Neural crest cell (in vitro differentiated cells): ENCODE measurements around the gene DUSP8. TPM values are rescaled to one million over a fixed set of nuclear protein-coding genes. Genes with fewer than 3 reads are reported as not detected.
"Not testable (repeated sequence)": the region's sequence is repeated elsewhere in the genome, so short reads cannot be mapped to it uniquely, and the experiment has no call there.

ENCODE experiments used
- DNase-seq: peaks from one replicate; pipeline ENCODE4 v3.0.0; 2021; ENCODE audit warnings: low read depth, mixed read lengths, low spot score
- H3K27ac Mint-ChIP-seq: one replicate; pipeline ENCODE4 v1.8.0; 2021; ENCODE audit warnings: mild to moderate bottlenecking, mixed read lengths; ENCODE audit not compliant: unreplicated experiment
- H3K27me3 Mint-ChIP-seq: 2 replicates; pipeline ENCODE4 v1.8.0; 2021; ENCODE audit warnings: low read depth, mild to moderate bottlenecking, mixed read lengths
- H3K36me3 Mint-ChIP-seq: 2 replicates; pipeline ENCODE4 v1.8.0; 2021; ENCODE audit warnings: low read depth, mild to moderate bottlenecking, mixed read lengths
- H3K4me1 Mint-ChIP-seq: 2 replicates; pipeline ENCODE4 v1.8.0; 2021; ENCODE audit warnings: mixed read lengths
- H3K4me3 Mint-ChIP-seq: one replicate; pipeline ENCODE4 v1.8.0; 2021; ENCODE audit warnings: mild to moderate bottlenecking, mixed read lengths
- H3K9me3 Mint-ChIP-seq: 2 replicates; pipeline ENCODE4 v1.8.0; 2021; ENCODE audit warnings: mixed read lengths
- total RNA-seq: library from RNA; stranded (reverse); gene quantifications from 2 replicates; pipeline ENCODE4 v1.2.1, GENCODE V29; 2021
- TF ChIP-seq, protein P1 (sequence below): fragments of 200-600 bp; sonication (generic); conservative IDR thresholded peaks from 2 replicates; pipeline ENCODE4 v1.5.0; 2021; ENCODE audit warnings: antibody characterized with exemption, mild to moderate bottlenecking

DUSP8 gene
- total RNA-seq, 1 donor from 2014 or later = 10.1 TPM

DNA sequence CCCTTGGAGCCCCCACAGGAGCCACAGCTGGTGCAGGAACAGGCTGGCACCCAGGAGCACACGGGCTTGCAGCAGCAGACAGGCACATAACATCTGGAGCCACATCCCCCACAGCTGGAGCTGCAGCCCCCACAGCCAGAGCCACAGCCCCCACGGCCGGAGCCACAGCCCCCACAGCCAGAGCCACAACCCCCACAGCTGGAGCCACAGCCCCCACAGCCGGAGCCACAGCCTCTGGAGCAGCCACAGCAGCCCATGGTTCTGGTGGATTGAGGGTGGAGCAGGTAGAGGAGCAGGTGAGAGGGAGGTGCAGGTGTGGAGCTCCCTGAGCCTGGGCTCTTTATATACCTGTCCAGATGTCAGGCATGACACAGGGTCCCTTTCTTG is 25.9 kb upstream of the DUSP8 start, which contains the start of gene KRTAP5-2:
KRTAP5-2 (minus strand) TSS at position 301 of the 387 bp plus-strand sequence; CDS start at position 257, 44 bp downstream.
- Mint-ChIP-seq H3K9me3 (peaks cover 5% of the 10 kb centered on the region), H3K4me3 (no peak within 1 kb of the TSS), H3K27ac (no peak within 1 kb of the TSS), H3K4me1 (peaks cover 6% of the 10 kb centered on the region), H3K27me3 (peaks cover 86% of the 10 kb centered on the region), H3K36me3 (no peaks in the 10 kb centered on the region)
- TF ChIP-seq, protein P1, sequence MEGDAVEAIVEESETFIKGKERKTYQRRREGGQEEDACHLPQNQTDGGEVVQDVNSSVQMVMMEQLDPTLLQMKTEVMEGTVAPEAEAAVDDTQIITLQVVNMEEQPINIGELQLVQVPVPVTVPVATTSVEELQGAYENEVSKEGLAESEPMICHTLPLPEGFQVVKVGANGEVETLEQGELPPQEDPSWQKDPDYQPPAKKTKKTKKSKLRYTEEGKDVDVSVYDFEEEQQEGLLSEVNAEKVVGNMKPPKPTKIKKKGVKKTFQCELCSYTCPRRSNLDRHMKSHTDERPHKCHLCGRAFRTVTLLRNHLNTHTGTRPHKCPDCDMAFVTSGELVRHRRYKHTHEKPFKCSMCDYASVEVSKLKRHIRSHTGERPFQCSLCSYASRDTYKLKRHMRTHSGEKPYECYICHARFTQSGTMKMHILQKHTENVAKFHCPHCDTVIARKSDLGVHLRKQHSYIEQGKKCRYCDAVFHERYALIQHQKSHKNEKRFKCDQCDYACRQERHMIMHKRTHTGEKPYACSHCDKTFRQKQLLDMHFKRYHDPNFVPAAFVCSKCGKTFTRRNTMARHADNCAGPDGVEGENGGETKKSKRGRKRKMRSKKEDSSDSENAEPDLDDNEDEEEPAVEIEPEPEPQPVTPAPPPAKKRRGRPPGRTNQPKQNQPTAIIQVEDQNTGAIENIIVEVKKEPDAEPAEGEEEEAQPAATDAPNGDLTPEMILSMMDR = no peak
- DNase-seq = no peak

DNA sequence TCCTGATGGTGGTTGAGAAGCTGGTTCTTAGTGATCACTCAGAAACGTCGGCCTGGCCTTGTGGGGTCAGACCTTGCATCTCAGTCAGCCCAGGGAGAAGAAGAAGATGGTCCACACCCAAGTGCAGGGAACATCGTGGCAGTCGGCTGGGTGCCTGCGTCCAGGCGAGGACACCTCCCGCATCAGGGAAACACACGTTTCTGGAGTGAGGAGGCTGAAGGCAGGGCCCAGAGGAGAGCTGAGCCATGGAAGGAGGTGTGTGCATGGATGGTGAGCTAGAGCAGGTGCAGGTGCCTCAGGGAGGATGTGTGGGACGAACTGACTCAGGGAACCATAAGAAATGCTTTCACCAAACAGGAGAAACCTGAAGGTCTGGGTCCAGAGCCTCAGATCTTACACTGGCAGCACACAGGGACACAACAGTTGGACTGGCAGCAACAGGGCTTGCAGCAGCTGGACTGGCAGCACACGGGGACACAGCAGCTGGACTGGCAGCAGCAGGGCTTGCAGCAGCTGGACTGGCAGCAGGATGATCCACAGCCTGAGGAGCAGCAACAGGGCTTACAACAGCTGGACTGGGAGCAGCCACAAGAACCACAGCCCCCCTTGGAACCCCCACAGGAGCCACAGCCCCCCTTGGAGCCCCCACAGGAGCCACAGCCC is 25.4 kb upstream of the DUSP8 start:
- Mint-ChIP-seq H3K27ac (no peak overlapping the region), H3K4me3 (no peak overlapping the region), H3K27me3 (peaks cover 89% of the 10 kb centered on the region), H3K36me3 (no peaks in the 10 kb centered on the region), H3K4me1 (peaks cover 6% of the 10 kb centered on the region), H3K9me3 (peaks cover 5% of the 10 kb centered on the region)
- no peak for DNase-seq
- TF ChIP-seq, protein P1 = no peak

DNA sequence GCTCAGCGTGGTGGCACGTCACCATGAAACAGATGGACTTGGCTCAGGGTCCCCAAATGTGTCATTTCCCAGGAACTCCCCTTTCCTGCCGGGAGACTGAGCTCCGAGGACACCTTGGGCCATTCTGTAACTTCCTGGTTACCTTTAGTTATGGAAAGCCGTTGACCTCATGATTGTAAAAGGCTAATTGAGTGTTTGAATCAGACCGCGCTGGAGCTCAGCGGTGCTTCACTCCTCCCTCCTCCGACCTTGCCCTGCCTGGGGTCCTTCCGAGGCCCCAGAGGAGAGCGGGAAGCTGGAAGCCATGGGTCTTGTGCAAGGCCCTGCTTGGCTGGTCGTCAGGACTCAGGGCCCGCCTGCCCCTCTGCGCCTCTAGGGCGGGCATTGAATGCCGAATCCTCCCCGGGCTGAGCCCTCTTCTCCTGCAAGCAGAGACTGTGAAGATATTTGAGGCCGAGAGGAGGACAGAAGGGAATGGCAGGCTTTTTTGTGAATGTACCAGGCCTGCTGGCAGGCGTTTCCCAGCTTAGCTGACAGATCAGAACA is 24.6 kb upstream of the DUSP8 start:
- H3K9me3 Mint-ChIP-seq, DNase-seq, H3K27ac Mint-ChIP-seq, H3K4me3 Mint-ChIP-seq, H3K36me3 Mint-ChIP-seq, H3K4me1 Mint-ChIP-seq: not testable (repeated sequence)
- H3K27me3 Mint-ChIP-seq = peaks cover 90% of the 10 kb centered on the region

DNA sequence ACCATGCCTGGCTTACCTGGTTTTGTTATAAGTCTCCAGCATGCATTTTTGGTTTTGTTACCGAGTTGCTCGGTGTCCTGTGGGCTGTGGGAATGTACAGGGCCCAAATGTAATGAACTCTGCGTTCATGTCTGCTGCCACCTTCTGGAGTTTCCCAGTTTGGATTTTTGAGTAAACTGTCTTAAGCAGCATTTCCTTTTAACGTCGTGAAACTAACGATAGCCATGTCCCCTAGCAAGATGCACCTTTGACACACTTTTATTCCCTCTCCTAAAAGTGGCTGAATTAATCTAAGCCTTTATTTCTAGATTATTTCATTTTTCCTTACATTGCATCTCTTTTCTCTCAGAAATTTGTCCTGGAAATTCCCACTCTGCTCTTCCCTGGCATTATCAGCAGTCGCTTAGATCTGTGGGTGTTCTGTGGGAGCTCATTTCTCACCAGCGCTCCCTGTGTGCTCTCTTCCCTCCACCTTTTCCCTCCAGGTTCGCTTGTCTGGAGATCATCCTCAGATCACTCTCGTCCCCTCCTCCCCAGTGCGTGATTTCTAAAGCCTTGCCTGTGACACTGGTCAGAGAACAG is 24.0 kb upstream of the DUSP8 start:
- H3K27ac Mint-ChIP-seq, H3K4me1 Mint-ChIP-seq, H3K9me3 Mint-ChIP-seq, H3K4me3 Mint-ChIP-seq, DNase-seq, H3K36me3 Mint-ChIP-seq: not testable (repeated sequence)
- peaks cover 89% of the 10 kb centered on the region for H3K27me3 Mint-ChIP-seq

DNA sequence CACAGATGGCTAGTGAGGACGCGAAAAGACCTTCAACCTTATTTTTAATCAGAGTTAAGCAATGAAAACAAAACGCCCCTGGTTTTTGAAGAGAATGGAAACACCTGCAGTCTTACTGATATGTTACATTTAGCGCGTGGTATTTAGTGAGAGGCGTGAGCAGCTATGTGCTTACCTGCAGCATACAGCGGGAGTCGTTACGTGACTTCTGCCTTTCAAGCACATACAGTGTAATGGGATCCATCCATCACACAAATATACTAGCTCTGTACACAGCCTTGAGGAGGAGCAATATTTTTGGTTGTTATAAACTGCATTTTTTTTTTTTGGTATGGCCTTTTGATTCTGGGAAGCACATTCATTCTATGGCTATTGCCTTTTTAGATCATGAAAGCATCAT is 20.6 kb upstream of the DUSP8 start:
- TF ChIP-seq, protein P1 = no peak
- H3K9me3 Mint-ChIP-seq = no peaks in the 10 kb centered on the region
- no peak overlapping the region for H3K27ac Mint-ChIP-seq
- peaks cover 77% of the 10 kb centered on the region for H3K27me3 Mint-ChIP-seq
- H3K36me3 Mint-ChIP-seq = no peaks in the 10 kb centered on the region
- no peak overlapping the region for H3K4me3 Mint-ChIP-seq
- no peak for DNase-seq
- H3K4me1 Mint-ChIP-seq = peaks cover 6% of the 10 kb centered on the region

DNA sequence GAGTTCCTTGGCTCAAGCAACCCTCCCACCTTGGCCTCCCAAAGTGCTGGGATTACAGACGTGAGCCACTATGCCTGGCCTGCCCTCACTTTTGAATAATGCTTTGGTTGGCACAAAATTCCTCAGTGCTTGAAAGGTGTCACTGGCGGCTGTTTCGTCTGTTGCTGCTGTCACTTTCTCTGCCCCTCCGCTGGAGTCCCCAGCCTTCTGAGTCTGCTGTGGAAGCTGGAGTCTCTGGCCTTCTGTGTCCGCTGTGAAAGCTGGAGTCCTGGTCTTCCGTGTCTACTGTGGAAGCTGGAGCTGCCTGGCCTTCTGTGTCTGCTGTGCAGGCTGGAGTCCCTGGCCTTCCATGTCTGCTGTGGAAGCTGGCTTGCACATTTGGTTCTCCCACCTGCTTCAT is 17.9 kb upstream of the DUSP8 start:
- Mint-ChIP-seq H3K4me3 (no peak overlapping the region), H3K9me3 (no peaks in the 10 kb centered on the region), H3K27ac (no peak overlapping the region), H3K4me1 (no peaks in the 10 kb centered on the region), H3K36me3 (no peaks in the 10 kb centered on the region), H3K27me3 (peaks cover 62% of the 10 kb centered on the region)
- TF ChIP-seq, protein P1 = no peak
- no peak for DNase-seq

DNA sequence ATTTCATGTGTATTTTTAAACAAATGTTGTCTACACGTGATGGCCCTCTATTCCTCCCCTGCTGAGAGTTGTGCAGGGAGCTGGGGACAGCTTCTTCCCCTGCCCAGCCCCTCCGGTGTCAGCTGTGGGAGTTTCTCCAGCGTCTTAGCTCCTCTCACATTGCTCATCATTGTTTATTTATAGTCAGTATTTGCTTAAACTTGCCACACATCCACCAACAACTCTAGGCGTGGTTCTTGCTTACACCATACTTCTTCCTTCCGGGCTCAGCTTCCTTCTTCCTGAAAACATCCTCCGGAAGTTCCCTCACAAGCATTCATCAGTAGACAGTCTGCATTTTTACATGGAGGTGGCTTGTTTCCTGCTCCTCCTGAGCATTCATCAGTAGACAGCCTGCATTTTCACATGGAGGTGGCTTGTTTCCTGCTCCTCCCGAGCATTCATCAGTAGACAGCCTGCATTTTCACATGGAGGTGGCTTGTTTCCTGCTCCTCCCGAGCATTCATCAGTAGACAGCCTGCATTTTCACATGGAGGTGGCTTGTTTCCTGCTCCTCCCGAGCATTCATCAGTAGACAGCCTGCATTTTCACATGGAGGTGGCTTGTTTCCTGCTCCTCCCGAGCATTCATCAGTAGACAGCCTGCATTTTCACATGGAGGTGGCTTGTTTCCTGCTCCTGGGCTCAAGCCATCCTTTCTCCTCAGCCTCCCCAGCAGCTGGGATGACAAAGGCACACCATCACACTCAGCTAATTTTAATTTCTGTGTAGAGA is 17.3 kb upstream of the DUSP8 start:
- DNase-seq, H3K27ac Mint-ChIP-seq, H3K4me3 Mint-ChIP-seq, H3K9me3 Mint-ChIP-seq, H3K36me3 Mint-ChIP-seq, H3K4me1 Mint-ChIP-seq: not testable (repeated sequence)
- peaks cover 56% of the 10 kb centered on the region for H3K27me3 Mint-ChIP-seq
